H9 (cell line): ENCODE results near the gene TMEM254. TPM values are rescaled to one million over a fixed set of nuclear protein-coding genes. Genes with fewer than 3 reads are reported as not detected.

ENCODE experiments used
- DNase-seq: peaks from one replicate; pipeline ENCODE4 v3.0.0-alpha.2; 2017
- H2AFZ ChIP-seq: one replicate; pipeline ENCODE4 v1.6.1; 2013; ENCODE audit warnings: mild to moderate bottlenecking, low read length, control low read depth, moderate library complexity
- H2AK5ac ChIP-seq: 2 replicates; pipeline ENCODE4 v1.6.1; 2013; ENCODE audit warnings: low read length, control low read depth, mixed read lengths; ENCODE audit not compliant: insufficient read length
- H2BK120ac ChIP-seq: one replicate; pipeline ENCODE4 v1.6.1; 2013; ENCODE audit warnings: low read depth, mild to moderate bottlenecking, low read length, control low read depth, inconsistent platforms; ENCODE audit not compliant: poor library complexity, severe bottlenecking
- H2BK12ac ChIP-seq: 2 replicates; pipeline ENCODE4 v1.6.1; 2013; ENCODE audit warnings: low read length, control low read depth, mixed read lengths, low read depth; ENCODE audit not compliant: insufficient read length
- H2BK15ac ChIP-seq: 2 replicates; pipeline ENCODE4 v1.6.1; 2013; ENCODE audit warnings: low read depth, low read length, control low read depth
- H2BK20ac ChIP-seq: one replicate; pipeline ENCODE4 v1.6.1; 2013; ENCODE audit warnings: low read depth, mild to moderate bottlenecking, low read length, control low read depth, inconsistent platforms; ENCODE audit not compliant: poor library complexity, severe bottlenecking
- H2BK5ac ChIP-seq: 2 replicates; pipeline ENCODE4 v1.6.1; 2013; ENCODE audit warnings: low read length, control low read depth, mixed read lengths; ENCODE audit not compliant: insufficient read length
- H3K14ac ChIP-seq: 2 replicates; pipeline ENCODE4 v1.6.1; 2013; ENCODE audit warnings: low read length, control low read depth; ENCODE audit not compliant: insufficient read depth
- H3K18ac ChIP-seq: 2 replicates; pipeline ENCODE4 v1.6.1; 2013; ENCODE audit warnings: low read depth, mild to moderate bottlenecking, mixed read lengths, low read length, control low read depth; ENCODE audit not compliant: insufficient read length
- H3K23ac ChIP-seq: 2 replicates; pipeline ENCODE4 v1.6.1; 2013; ENCODE audit warnings: low read length, control low read depth, mixed read lengths, low read depth; ENCODE audit not compliant: insufficient read length
- H3K23me2 ChIP-seq: 2 replicates; pipeline ENCODE4 v1.6.1; 2013; ENCODE audit warnings: low read depth, mild to moderate bottlenecking, mixed read lengths, low read length, control low read depth; ENCODE audit not compliant: insufficient read length, poor library complexity, severe bottlenecking
- H3K27ac ChIP-seq: 2 replicates; pipeline ENCODE4 v1.5.1; 2013; ENCODE audit warnings: low read length, control low read depth, mixed read lengths, low read depth; ENCODE audit not compliant: insufficient read length
- H3K27me3 ChIP-seq: 2 replicates; pipeline ENCODE4 v1.6.1; 2013; ENCODE audit warnings: low read length, control low read depth, inconsistent platforms; ENCODE audit not compliant: insufficient read depth
- H3K4ac ChIP-seq: 2 replicates; pipeline ENCODE4 v1.6.1; 2013; ENCODE audit warnings: low read depth, mild to moderate bottlenecking, control low read depth, inconsistent platforms, low read length, moderate library complexity
- H3K4me1 ChIP-seq: 2 replicates; pipeline ENCODE4 v1.6.1; 2013; ENCODE audit warnings: low read length, control low read depth, inconsistent platforms; ENCODE audit not compliant: insufficient read depth
- H3K4me2 ChIP-seq: 2 replicates; pipeline ENCODE4 v1.6.1; 2013; ENCODE audit warnings: low read length, control low read depth, mixed read lengths; ENCODE audit not compliant: insufficient read length, insufficient read depth
- H3K56ac ChIP-seq: 2 replicates; pipeline ENCODE4 v1.6.1; 2013; ENCODE audit warnings: low read depth, mild to moderate bottlenecking, mixed read lengths, low read length, control low read depth; ENCODE audit not compliant: insufficient read length
- H3K79me1 ChIP-seq: 2 replicates; pipeline ENCODE4 v1.6.1; 2013; ENCODE audit warnings: low read depth, mild to moderate bottlenecking, moderate library complexity, low read length, control low read depth, inconsistent platforms; ENCODE audit not compliant: insufficient read depth, poor library complexity, severe bottlenecking
- H3K79me2 ChIP-seq: 2 replicates; pipeline ENCODE4 v1.6.1; 2013; ENCODE audit warnings: low read length, control low read depth, inconsistent platforms; ENCODE audit not compliant: insufficient read depth
- H3K9ac ChIP-seq: 2 replicates; pipeline ENCODE4 v1.6.1; 2013; ENCODE audit warnings: low read length, control low read depth, mixed read lengths; ENCODE audit not compliant: insufficient read length; ENCODE audit errors: extremely low read depth
- H3K9me3 ChIP-seq: one replicate; pipeline ENCODE4 v1.6.1; 2013; ENCODE audit warnings: low read depth, low read length, inconsistent platforms; ENCODE audit not compliant: control insufficient read depth
- H3T11ph ChIP-seq: one replicate; pipeline ENCODE4 v1.6.1; 2013; ENCODE audit warnings: mild to moderate bottlenecking, low read length, control low read depth, inconsistent platforms
- H4K20me1 ChIP-seq: one replicate; pipeline ENCODE4 v1.6.1; 2013; ENCODE audit not compliant: control insufficient read depth, insufficient read length, insufficient read depth
- H4K5ac ChIP-seq: 2 replicates; pipeline ENCODE4 v1.6.1; 2013; ENCODE audit warnings: low read depth, mild to moderate bottlenecking, mixed read lengths, low read length, control low read depth; ENCODE audit not compliant: insufficient read length
- H4K8ac ChIP-seq: replicated peaks from 2 replicates; pipeline ENCODE4 v1.6.1; 2013; ENCODE audit warnings: low read length, control low read depth, mixed read lengths, low read depth; ENCODE audit not compliant: insufficient read length
- H4K91ac ChIP-seq: 2 replicates; pipeline ENCODE4 v1.6.1; 2013; ENCODE audit warnings: low read depth, mild to moderate bottlenecking, moderate library complexity, mixed read lengths, low read length, control low read depth; ENCODE audit not compliant: insufficient read length
- H3K27ac Mint-ChIP-seq, 3 experiments: 2 replicates in 2 of 3; 3 replicates in 1 of 3; pipeline ENCODE4 v1.8.0; 2020 to 2021; ENCODE audit warnings: mixed read lengths in 3 of 3, mild to moderate bottlenecking in 1 of 3, moderate library complexity in 1 of 3
- H3K27me3 Mint-ChIP-seq: 2 replicates; pipeline ENCODE4 v1.8.0; 2021; ENCODE audit warnings: low read depth, mild to moderate bottlenecking, moderate library complexity, mixed read lengths
- H3K36me3 Mint-ChIP-seq, 3 experiments: 2 replicates in 2 of 3; 3 replicates in 1 of 3; pipeline ENCODE4 v1.8.0; 2020 to 2021; ENCODE audit warnings: low read depth in 3 of 3, mixed read lengths in 3 of 3; ENCODE audit not compliant: insufficient read depth in 1 of 3
- H3K4me1 Mint-ChIP-seq, 2 experiments: 2 replicates each; pipeline ENCODE4 v1.8.0; 2020; ENCODE audit warnings: mixed read lengths in 2 of 2
- H3K4me3 Mint-ChIP-seq, 2 experiments: 2 replicates in 1 of 2; 3 replicates in 1 of 2; pipeline ENCODE4 v1.8.0; 2020 to 2021; ENCODE audit warnings: mild to moderate bottlenecking in 2 of 2, mixed read lengths in 2 of 2, moderate library complexity in 1 of 2
- H3K9me3 Mint-ChIP-seq, 2 experiments: 2 replicates in 1 of 2; 3 replicates in 1 of 2; pipeline ENCODE4 v1.8.0; 2020; ENCODE audit warnings: mild to moderate bottlenecking in 2 of 2, mixed read lengths in 2 of 2, moderate library complexity in 1 of 2
- WGBS: extraction: QIAGEN DNeasy Blood & Tissue Kit; methylation state at CpG from one replicate; pipeline ENCODE4 v1.1.7; 2013; ENCODE audit warnings: missing lambda C conversion rate, low lambda C conversion rate, mixed read lengths; ENCODE audit not compliant: insufficient read length; ENCODE audit errors: extremely low coverage; 5-methylcytosine and 5-hydroxymethylcytosine counted together
- total RNA-seq: library from RNA; stranded (reverse); gene quantifications from 2 replicates; pipeline ENCODE4 v1.2.1, GENCODE V29; 2021
- TF ChIP-seq, protein P1 (sequence below): fragments of 200-600 bp; sonication (generic); conservative IDR thresholded peaks from 3 replicates; pipeline ENCODE4 v1.8.0; 2021; ENCODE audit warnings: antibody characterized with exemption, mild to moderate bottlenecking

TMEM254 gene
- total RNA-seq, 1 experiment from 2014 or later, result 20.3 TPM

- Histone ChIP-seq H2AK5ac (no peak overlapping the region), H4K20me1 (no peaks in the 10 kb centered on the region), H3K23me2 (no peaks in the 10 kb centered on the region), H2BK20ac (peak overlapping the region; percentile 60), H3K27me3 (no peaks in the 10 kb centered on the region), H3K9me3 (peaks cover 8% of the 10 kb centered on the region), H2BK120ac (no peak overlapping the region), H3K56ac (no peak overlapping the region), H3K23ac (no peak overlapping the region), H2BK12ac (no peak overlapping the region), H4K5ac (no peak overlapping the region), H2BK15ac (0 out of 2 replicates have a peak overlapping the region, but pooled peaks have one; percentile 82), H3K79me2 (no peaks in the 10 kb centered on the region), H3K4me1 (peaks cover 7% of the 10 kb centered on the region), H3K4me2 (no peak overlapping the region), H3K4ac (no peak overlapping the region), H3K9ac (no peak overlapping the region), H2BK5ac (no peak overlapping the region), H3K18ac (no peak overlapping the region), H2AFZ (no peak overlapping the region), H3T11ph (no peak overlapping the region), H3K79me1 (no peaks in the 10 kb centered on the region), H4K91ac (no peak overlapping the region), H3K27ac (no peak overlapping the region), H4K8ac (no peak overlapping the region), H3K14ac (no peak overlapping the region)
- Mint-ChIP-seq H3K27me3 (peaks cover 8% of the 10 kb centered on the region), H3K9me3 (peaks cover 22 to 23% of the 10 kb centered on the region in 2 experiments), H3K36me3 (peaks cover 15 to 19% (median 17%) of the 10 kb centered on the region in 3 experiments), H3K27ac (no peak overlapping the region), H3K4me3 (no peak overlapping the region), H3K4me1 (peaks cover 42 to 59% of the 10 kb centered on the region in 2 experiments)
- no peak for DNase-seq
- no CpG with 5 or more reads among the region's 10 CpGs for WGBS
- TF ChIP-seq, protein P1, sequence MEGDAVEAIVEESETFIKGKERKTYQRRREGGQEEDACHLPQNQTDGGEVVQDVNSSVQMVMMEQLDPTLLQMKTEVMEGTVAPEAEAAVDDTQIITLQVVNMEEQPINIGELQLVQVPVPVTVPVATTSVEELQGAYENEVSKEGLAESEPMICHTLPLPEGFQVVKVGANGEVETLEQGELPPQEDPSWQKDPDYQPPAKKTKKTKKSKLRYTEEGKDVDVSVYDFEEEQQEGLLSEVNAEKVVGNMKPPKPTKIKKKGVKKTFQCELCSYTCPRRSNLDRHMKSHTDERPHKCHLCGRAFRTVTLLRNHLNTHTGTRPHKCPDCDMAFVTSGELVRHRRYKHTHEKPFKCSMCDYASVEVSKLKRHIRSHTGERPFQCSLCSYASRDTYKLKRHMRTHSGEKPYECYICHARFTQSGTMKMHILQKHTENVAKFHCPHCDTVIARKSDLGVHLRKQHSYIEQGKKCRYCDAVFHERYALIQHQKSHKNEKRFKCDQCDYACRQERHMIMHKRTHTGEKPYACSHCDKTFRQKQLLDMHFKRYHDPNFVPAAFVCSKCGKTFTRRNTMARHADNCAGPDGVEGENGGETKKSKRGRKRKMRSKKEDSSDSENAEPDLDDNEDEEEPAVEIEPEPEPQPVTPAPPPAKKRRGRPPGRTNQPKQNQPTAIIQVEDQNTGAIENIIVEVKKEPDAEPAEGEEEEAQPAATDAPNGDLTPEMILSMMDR, result no peak
Observed at GRCh38 chr10:80104066-80104926, 25.8 kb downstream of the TMEM254 start.
